KMS-11 (cell line): ENCODE data around the gene NOL8.

ENCODE experiments used
- H2AFZ ChIP-seq: fragments of 200-600 bp; sonication (generic); 2 replicates; pipeline ENCODE4 v1.6.1; 2016; ENCODE audit warnings: antibody characterized with exemption, mixed run types, low read depth
- H3K27ac ChIP-seq: fragments of 200-600 bp; sonication (generic); 2 replicates; pipeline ENCODE4 v1.6.1; 2016; ENCODE audit warnings: mild to moderate bottlenecking, mixed run types
- H3K27me3 ChIP-seq: fragments of 200-600 bp; sonication (generic); 2 replicates; pipeline ENCODE4 v1.6.1; 2017; ENCODE audit warnings: mild to moderate bottlenecking, low read depth, mixed run types, moderate library complexity; ENCODE audit not compliant: insufficient read depth
- H3K36me3 ChIP-seq: fragments of 200-600 bp; sonication (generic); 2 replicates; pipeline ENCODE4 v1.6.1; 2017; ENCODE audit warnings: mild to moderate bottlenecking, mixed run types; ENCODE audit not compliant: insufficient read depth
- H3K4me1 ChIP-seq: fragments of 200-600 bp; sonication (generic); 2 replicates; pipeline ENCODE4 v1.6.1; 2016; ENCODE audit warnings: mild to moderate bottlenecking, low read depth, mixed run types; ENCODE audit not compliant: poor library complexity, severe bottlenecking
- H3K4me2 ChIP-seq: fragments of 200-600 bp; sonication (generic); 2 replicates; pipeline ENCODE4 v1.7.0; 2016; ENCODE audit warnings: mild to moderate bottlenecking, mixed run types
- H3K4me3 ChIP-seq: fragments of 200-600 bp; sonication (generic); IDR thresholded peaks from 2 replicates; pipeline ENCODE4 v1.6.1; 2017; ENCODE audit warnings: low read depth, low read length, mixed read lengths; ENCODE audit not compliant: insufficient read depth
- H3K79me2 ChIP-seq: fragments of 200-600 bp; sonication (generic); 2 replicates; pipeline ENCODE4 v1.6.1; 2016; ENCODE audit warnings: low read depth, mixed run types; ENCODE audit not compliant: insufficient read depth
- H3K9ac ChIP-seq: fragments of 200-600 bp; sonication (generic); 2 replicates; pipeline ENCODE4 v1.6.1; 2016; ENCODE audit warnings: mild to moderate bottlenecking, mixed run types
- H4K20me1 ChIP-seq: fragments of 200-600 bp; sonication (generic); 2 replicates; pipeline ENCODE4 v1.6.1; 2016; ENCODE audit warnings: mild to moderate bottlenecking, mixed run types; ENCODE audit not compliant: insufficient read depth
- CTCF ChIP-seq: fragments of 200-600 bp; sonication (generic); conservative IDR thresholded peaks from 2 replicates; pipeline ENCODE4 v1.6.1; 2017; ENCODE audit warnings: low read depth, mild to moderate bottlenecking, antibody characterized with exemption, low read length, moderate library complexity, mixed read lengths

The NOL8 gene

GRCh38 chr9:92275541-92275940 is 49.6 kb downstream of the NOL8 start:
- Histone ChIP-seq H4K20me1 (no peaks in the 10 kb centered on the region), H2AFZ (no peak overlapping the region), H3K27ac (no peak overlapping the region), H3K4me2 (no peak overlapping the region), H3K4me3 (no peak overlapping the region), H3K36me3 (peaks cover 26% of the 10 kb centered on the region), H3K79me2 (no peaks in the 10 kb centered on the region), H3K27me3 (no peaks in the 10 kb centered on the region), H3K4me1 (no peaks in the 10 kb centered on the region), H3K9ac (no peak overlapping the region)
- no peak for TF ChIP-seq CTCF

- Histone ChIP-seq H3K36me3 (peaks cover 57% of the 10 kb centered on the region), H4K20me1 (no peaks in the 10 kb centered on the region), H3K27ac (no peak overlapping the region), H3K79me2 (no peaks in the 10 kb centered on the region), H3K4me2 (no peak overlapping the region), H3K9ac (no peak overlapping the region), H3K27me3 (no peaks in the 10 kb centered on the region), H3K4me1 (no peaks in the 10 kb centered on the region), H2AFZ (no peak overlapping the region), H3K4me3 (no peak overlapping the region)
- TF ChIP-seq CTCF = no peak
Measured at GRCh38 chr9:92270511-92270910, 54.6 kb downstream of the NOL8 start.

- Histone ChIP-seq H3K27me3 (no peaks in the 10 kb centered on the region), H3K79me2 (no peaks in the 10 kb centered on the region), H3K4me1 (no peaks in the 10 kb centered on the region), H3K4me2 (no peak overlapping the region), H2AFZ (no peak overlapping the region), H4K20me1 (no peaks in the 10 kb centered on the region), H3K9ac (no peak overlapping the region), H3K36me3 (peaks cover 53% of the 10 kb centered on the region; the same call in 1 of the 2 replicates), H3K27ac (no peak overlapping the region), H3K4me3 (no peak overlapping the region)
- no peak for TF ChIP-seq CTCF
Measured at GRCh38 chr9:92266486-92266885, 58.7 kb downstream of the NOL8 start.

- H3K27ac ChIP-seq = no peak overlapping the region
- no peak overlapping the region for H3K9ac ChIP-seq
- no peaks in the 10 kb centered on the region for H3K27me3 ChIP-seq
- H4K20me1 ChIP-seq = no peaks in the 10 kb centered on the region
- no peak overlapping the region for H3K4me3 ChIP-seq
- H2AFZ ChIP-seq = no peak overlapping the region
- peaks cover 46% of the 10 kb centered on the region; the same call in 1 of the 2 replicates for H3K36me3 ChIP-seq
- no peak for TF ChIP-seq CTCF
- H3K4me1 ChIP-seq = no peaks in the 10 kb centered on the region
- H3K4me2 ChIP-seq = no peak overlapping the region
- no peaks in the 10 kb centered on the region for H3K79me2 ChIP-seq
Measured at GRCh38 chr9:92265154-92265553, 60.0 kb downstream of the NOL8 start.

- no peak overlapping the region for H3K4me3 ChIP-seq
- no peak overlapping the region for H3K9ac ChIP-seq
- peaks cover 47% of the 10 kb centered on the region; the same call in 1 of the 2 replicates for H3K36me3 ChIP-seq
- H2AFZ ChIP-seq = no peak overlapping the region
- no peak overlapping the region for H3K4me2 ChIP-seq
- no peaks in the 10 kb centered on the region for H3K4me1 ChIP-seq
- no peaks in the 10 kb centered on the region for H3K79me2 ChIP-seq
- no peaks in the 10 kb centered on the region for H4K20me1 ChIP-seq
- H3K27me3 ChIP-seq = no peaks in the 10 kb centered on the region
- TF ChIP-seq CTCF = no peak
- H3K27ac ChIP-seq = no peak overlapping the region
Measured at GRCh38 chr9:92263131-92263530, 62.0 kb downstream of the NOL8 start.
